ENCODE data around the gene PHRF1.

DNA sequence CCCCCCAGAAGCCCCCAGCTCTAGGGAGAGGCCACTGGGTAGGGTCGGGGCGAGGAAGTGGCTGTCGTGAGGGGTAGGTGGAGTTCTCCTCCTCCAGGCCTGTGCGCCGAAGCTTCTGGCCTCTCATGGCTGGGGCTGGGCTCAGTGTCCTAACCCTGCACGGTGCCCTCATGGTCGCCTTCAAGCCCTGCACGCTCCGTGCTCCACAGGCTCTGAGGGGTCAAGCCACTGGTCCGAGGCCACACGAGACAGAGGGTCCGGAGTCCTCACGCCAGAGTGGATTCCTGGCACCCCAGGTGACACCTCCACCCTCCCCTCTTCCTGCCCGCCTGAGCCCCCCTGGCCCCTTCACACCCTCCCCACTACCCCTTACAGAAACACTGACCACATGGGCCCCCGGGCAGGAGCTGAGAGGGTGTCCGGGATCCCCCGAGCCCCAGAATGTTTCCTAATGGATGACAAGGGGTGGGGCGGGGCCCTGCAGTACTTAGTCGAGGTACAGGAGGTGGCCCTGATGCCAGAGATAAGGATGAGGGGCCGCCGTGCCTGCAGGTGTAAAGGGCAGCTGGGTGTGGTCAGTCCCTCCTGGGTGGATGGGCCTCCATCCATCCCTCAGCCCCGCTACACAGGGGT, 49.5 kb downstream of the PHRF1 start:
- TF ChIP-seq, protein P1, sequence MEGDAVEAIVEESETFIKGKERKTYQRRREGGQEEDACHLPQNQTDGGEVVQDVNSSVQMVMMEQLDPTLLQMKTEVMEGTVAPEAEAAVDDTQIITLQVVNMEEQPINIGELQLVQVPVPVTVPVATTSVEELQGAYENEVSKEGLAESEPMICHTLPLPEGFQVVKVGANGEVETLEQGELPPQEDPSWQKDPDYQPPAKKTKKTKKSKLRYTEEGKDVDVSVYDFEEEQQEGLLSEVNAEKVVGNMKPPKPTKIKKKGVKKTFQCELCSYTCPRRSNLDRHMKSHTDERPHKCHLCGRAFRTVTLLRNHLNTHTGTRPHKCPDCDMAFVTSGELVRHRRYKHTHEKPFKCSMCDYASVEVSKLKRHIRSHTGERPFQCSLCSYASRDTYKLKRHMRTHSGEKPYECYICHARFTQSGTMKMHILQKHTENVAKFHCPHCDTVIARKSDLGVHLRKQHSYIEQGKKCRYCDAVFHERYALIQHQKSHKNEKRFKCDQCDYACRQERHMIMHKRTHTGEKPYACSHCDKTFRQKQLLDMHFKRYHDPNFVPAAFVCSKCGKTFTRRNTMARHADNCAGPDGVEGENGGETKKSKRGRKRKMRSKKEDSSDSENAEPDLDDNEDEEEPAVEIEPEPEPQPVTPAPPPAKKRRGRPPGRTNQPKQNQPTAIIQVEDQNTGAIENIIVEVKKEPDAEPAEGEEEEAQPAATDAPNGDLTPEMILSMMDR (IDR thresholded peaks at IDR 0.05), result no peak
- TF ChIP-seq POLR2A (IDR thresholded peaks at IDR 0.05), result no peak

Measured in upper lobe of left lung (tissue), 4 donors.